IgD-negative memory B cell (primary cell): ENCODE data around the gene MCC. TPM values are rescaled to one million over a fixed set of nuclear protein-coding genes. Genes with fewer than 3 reads are reported as not detected.

Experiments
- H3K27ac Mint-ChIP-seq, 3 donors: one replicate each; pipeline ENCODE4 v1.8.0; 2020 to 2022; ENCODE audit warnings: mild to moderate bottlenecking in 3 of 3, mixed read lengths in 3 of 3, moderate library complexity in 1 of 3
- H3K27me3 Mint-ChIP-seq: one replicate; pipeline ENCODE4 v1.8.0; 2021; ENCODE audit warnings: mixed read lengths
- H3K36me3 Mint-ChIP-seq: one replicate; pipeline ENCODE4 v1.8.0; 2020; ENCODE audit warnings: mild to moderate bottlenecking, mixed read lengths
- H3K4me1 Mint-ChIP-seq, 3 donors: one replicate each; pipeline ENCODE4 v1.8.0; 2020 to 2022; ENCODE audit warnings: mixed read lengths in 3 of 3, mild to moderate bottlenecking in 1 of 3
- H3K4me3 Mint-ChIP-seq, 4 donors: one replicate each; pipeline ENCODE4 v1.8.0; 2020 to 2022; ENCODE audit warnings: mild to moderate bottlenecking in 4 of 4, mixed read lengths in 4 of 4, moderate library complexity in 3 of 4
- H3K9me3 Mint-ChIP-seq, 3 donors: one replicate each; pipeline ENCODE4 v1.8.0; 2020 to 2021; ENCODE audit warnings: mixed read lengths in 3 of 3, mild to moderate bottlenecking in 1 of 3
- polyA plus RNA-seq: library from polyadenylated mRNA; unstranded; fragments of 300-500 nt; fragmentation: Illumina TruSeq; gene quantifications from one replicate; pipeline ENCODE4 v1.2.3, GENCODE V29; 2021

MCC gene
- polyA plus RNA-seq, 1 donor from 2014 or later, result 0.40 TPM

GRCh38 chr5:113005454-113005853, 482.8 kb downstream of the MCC start:
- Mint-ChIP-seq H3K27ac (no peak overlapping the region), H3K27me3 (no peaks in the 10 kb centered on the region), H3K36me3 (peaks cover 1% of the 10 kb centered on the region), H3K4me1 (peaks cover 0 to 1% (median 0%) of the 10 kb centered on the region in 3 donors), H3K9me3 (no peaks in the 10 kb centered on the region), H3K4me3 (no peak overlapping the region)

- Mint-ChIP-seq H3K36me3 (peaks cover 3% of the 10 kb centered on the region), H3K4me1 (peaks cover 0 to 3% (median 1%) of the 10 kb centered on the region in 3 donors), H3K27me3 (no peaks in the 10 kb centered on the region), H3K4me3 (no peak overlapping the region), H3K27ac (no peak overlapping the region), H3K9me3 (no peaks in the 10 kb centered on the region)
Observed at GRCh38 chr5:113003763-113004162, 484.5 kb downstream of the MCC start.

- peaks cover 4% of the 10 kb centered on the region for H3K36me3 Mint-ChIP-seq
Observed at GRCh38 chr5:113002423-113002822, 485.8 kb downstream of the MCC start.

GRCh38 chr5:113000466-113000865, 487.8 kb downstream of the MCC start:
- Mint-ChIP-seq H3K4me1 (peaks cover 4 to 9% (median 5%) of the 10 kb centered on the region in 3 donors), H3K4me3 (no peak overlapping the region)

More at GRCh38 chr5:113002423-113002822, 485.8 kb downstream of the MCC start:
- Mint-ChIP-seq H3K27me3 (no peaks in the 10 kb centered on the region), H3K4me1 (peaks cover 0 to 5% (median 1%) of the 10 kb centered on the region in 3 donors), H3K4me3 (no peak overlapping the region), H3K9me3 (no peaks in the 10 kb centered on the region), H3K27ac (no peak overlapping the region)

GRCh38 chr5:112998296-112998695, 490.0 kb downstream of the MCC start:
- Mint-ChIP-seq H3K36me3 (peaks cover 4% of the 10 kb centered on the region), H3K9me3 (no peaks in the 10 kb centered on the region), H3K27ac (no peak overlapping the region), H3K4me3 (peak overlapping the region in 1 of 4 donors; percentile 52), H3K27me3 (no peaks in the 10 kb centered on the region), H3K4me1 (peaks cover 5 to 9% (median 6%) of the 10 kb centered on the region in 3 donors)

More at GRCh38 chr5:113000466-113000865, 487.8 kb downstream of the MCC start:
- Mint-ChIP-seq H3K9me3 (no peaks in the 10 kb centered on the region), H3K27ac (no peak overlapping the region), H3K36me3 (peaks cover 4% of the 10 kb centered on the region), H3K27me3 (no peaks in the 10 kb centered on the region)

- Mint-ChIP-seq H3K36me3 (peaks cover 4% of the 10 kb centered on the region), H3K27ac (no peak overlapping the region), H3K4me3 (peak overlapping the region in 1 of 4 donors; percentile 5), H3K9me3 (no peaks in the 10 kb centered on the region), H3K4me1 (peaks cover 5 to 13% (median 12%) of the 10 kb centered on the region in 3 donors), H3K27me3 (no peaks in the 10 kb centered on the region)
Observed at GRCh38 chr5:112996830-112997374, 491.4 kb downstream of the MCC start.

- Mint-ChIP-seq H3K36me3 (peaks cover 4% of the 10 kb centered on the region), H3K9me3 (no peaks in the 10 kb centered on the region), H3K27me3 (no peaks in the 10 kb centered on the region), H3K27ac (peak overlapping the region in 1 of 3 donors; percentile 10), H3K4me1 (peaks cover 5 to 14% (median 13%) of the 10 kb centered on the region in 3 donors), H3K4me3 (no peak overlapping the region)
Observed at GRCh38 chr5:112995764-112996618, 492.3 kb downstream of the MCC start.

GRCh38 chr5:112986224-112986623, 502.0 kb downstream of the MCC start:
- Mint-ChIP-seq H3K36me3 (peaks cover 1% of the 10 kb centered on the region), H3K27ac (no peak overlapping the region), H3K4me3 (no peak overlapping the region), H3K4me1 (peaks cover 24 to 45% (median 40%) of the 10 kb centered on the region in 3 donors), H3K27me3 (no peaks in the 10 kb centered on the region), H3K9me3 (no peaks in the 10 kb centered on the region)

GRCh38 chr5:112983363-112983762, 504.9 kb downstream of the MCC start:
- Mint-ChIP-seq H3K27ac (no peak overlapping the region), H3K4me1 (peaks cover 31 to 51% (median 47%) of the 10 kb centered on the region in 3 donors), H3K9me3 (no peaks in the 10 kb centered on the region), H3K27me3 (no peaks in the 10 kb centered on the region), H3K36me3 (peaks cover 1% of the 10 kb centered on the region), H3K4me3 (no peak overlapping the region)

- Mint-ChIP-seq H3K27me3 (no peaks in the 10 kb centered on the region), H3K4me1 (peaks cover 38 to 69% (median 57%) of the 10 kb centered on the region in 3 donors), H3K9me3 (no peaks in the 10 kb centered on the region), H3K36me3 (peaks cover 1% of the 10 kb centered on the region), H3K27ac (peak overlapping the region in 1 of 3 donors; percentile 6), H3K4me3 (peak overlapping the region in 3 of 4 donors; percentile 71 to 100 (median 96))
Observed at GRCh38 chr5:112979723-112980122, 508.5 kb downstream of the MCC start.

GRCh38 chr5:112978836-112979235, 509.4 kb downstream of the MCC start:
- H3K4me3 Mint-ChIP-seq, result peak overlapping the region; percentile 41 to 100 (median 98)
- H3K9me3 Mint-ChIP-seq, result no peaks in the 10 kb centered on the region
- peaks cover 1% of the 10 kb centered on the region for H3K36me3 Mint-ChIP-seq
- H3K27me3 Mint-ChIP-seq, result no peaks in the 10 kb centered on the region
- H3K27ac Mint-ChIP-seq, result peak overlapping the region in 2 of 3 donors; percentile 89 to 96
- peaks cover 30 to 62% (median 50%) of the 10 kb centered on the region in 3 donors for H3K4me1 Mint-ChIP-seq

- H3K27ac Mint-ChIP-seq, result peak overlapping the region; percentile 89 to 96 (median 95)
- H3K9me3 Mint-ChIP-seq, result no peaks in the 10 kb centered on the region
- H3K4me1 Mint-ChIP-seq, result peaks cover 28 to 52% (median 41%) of the 10 kb centered on the region in 3 donors
- no peaks in the 10 kb centered on the region for H3K27me3 Mint-ChIP-seq
- H3K4me3 Mint-ChIP-seq, result peak overlapping the region; percentile 96 to 100 (median 98)
- peaks cover 2% of the 10 kb centered on the region for H3K36me3 Mint-ChIP-seq
Observed at GRCh38 chr5:112977440-112977861, 510.8 kb downstream of the MCC start.

- H3K27ac Mint-ChIP-seq, result peak within 1 kb of the TSS; percentile 89 to 96 (median 95)
- peaks cover 24 to 51% (median 37%) of the 10 kb centered on the region in 3 donors for H3K4me1 Mint-ChIP-seq
- H3K4me3 Mint-ChIP-seq, result peak within 1 kb of the TSS; percentile 96 to 100 (median 98)
- peaks cover 4% of the 10 kb centered on the region for H3K36me3 Mint-ChIP-seq
- no peaks in the 10 kb centered on the region for H3K27me3 Mint-ChIP-seq
- H3K9me3 Mint-ChIP-seq, result no peaks in the 10 kb centered on the region
Observed at GRCh38 chr5:112976432-112977309, 511.6 kb downstream of the MCC start, which contains the start of gene DCP2. Gene DCP2 (plus strand): TSS chr5:112976798. CDS start chr5:112976934, 136 bp downstream.

GRCh38 chr5:112975721-112976431, 512.4 kb downstream of the MCC start:
- Mint-ChIP-seq H3K36me3 (peaks cover 4% of the 10 kb centered on the region), H3K4me1 (peaks cover 26 to 50% (median 38%) of the 10 kb centered on the region in 3 donors), H3K27ac (peak overlapping the region; percentile 89 to 96 (median 95))

More at GRCh38 chr5:112975721-112976431, 512.4 kb downstream of the MCC start:
- Mint-ChIP-seq H3K4me3 (peak overlapping the region; percentile 96 to 100 (median 98)), H3K27me3 (no peaks in the 10 kb centered on the region), H3K9me3 (no peaks in the 10 kb centered on the region)
